Measurements from ENCODE around the gene IRF2BPL.

DNA sequence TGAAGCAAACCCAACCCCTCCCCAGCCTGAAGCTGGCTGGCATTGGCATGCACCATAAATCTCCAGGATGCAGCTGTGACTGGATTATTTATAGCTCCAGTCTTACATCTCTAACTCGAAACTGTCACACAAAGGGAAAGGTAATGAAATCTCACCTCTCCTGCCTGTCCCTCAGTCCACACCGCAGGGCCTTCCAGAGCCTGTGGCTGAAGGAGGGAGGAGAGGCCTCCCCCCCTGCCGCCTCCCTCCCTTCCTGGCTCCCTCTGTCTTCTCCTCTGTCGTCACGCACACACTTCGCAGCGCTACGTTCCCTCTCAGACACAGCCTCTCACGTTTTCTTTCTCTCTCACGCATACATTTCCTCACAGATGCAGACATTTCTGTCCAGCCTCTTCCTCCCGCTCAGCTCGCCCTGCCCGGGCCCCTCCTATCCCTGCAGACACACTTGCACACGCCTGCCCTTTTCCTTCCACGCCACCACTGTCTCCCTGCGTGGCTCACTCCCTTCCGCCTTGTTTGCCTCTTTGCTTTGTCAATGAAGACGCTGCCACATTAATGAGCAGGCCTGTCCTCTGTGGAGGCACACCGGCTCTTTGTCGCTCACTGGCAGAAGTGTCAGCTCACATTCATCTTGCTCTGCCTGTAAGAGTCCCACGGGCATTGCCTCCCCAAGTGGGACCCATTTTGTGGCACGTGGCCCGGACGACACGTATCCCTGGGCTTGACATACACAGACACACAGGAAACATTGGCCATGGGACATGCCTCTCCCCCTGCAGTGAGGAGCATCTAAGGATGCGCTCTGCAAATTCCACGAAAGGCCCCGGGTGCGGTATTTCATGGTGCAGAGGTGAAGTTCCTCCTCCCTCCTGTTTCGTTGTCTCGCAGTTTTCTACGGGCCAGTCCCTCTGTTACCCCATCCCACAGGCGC lies 27.9 kb downstream of the IRF2BPL start:
- TF ChIP-seq EZH2 (IDR thresholded peaks at IDR 0.05; ENCODE audit: borderline replicate concordance, low read depth, low read length) (no peak), MXI1 (IDR thresholded peaks at IDR 0.05; ENCODE audit: low read depth, low read length) (no peak), KLF13 (tag; IDR thresholded peaks at IDR 0.05; ENCODE audit: borderline replicate concordance, low read depth) (no peak), POLR2A (conservative IDR thresholded peaks at IDR 0.05) (no peak), STAT5B (CRISPR knock-in tag; IDR thresholded peaks at IDR 0.05) (no peak), ZNF699 (CRISPR knock-in tag; IDR thresholded peaks at IDR 0.05; ENCODE audit: insufficient replicate concordance) (no peak), RBFOX2 (IDR thresholded peaks at IDR 0.05; ENCODE audit: low read depth, low read length) (no peak)
- TF ChIP-seq, protein P1, sequence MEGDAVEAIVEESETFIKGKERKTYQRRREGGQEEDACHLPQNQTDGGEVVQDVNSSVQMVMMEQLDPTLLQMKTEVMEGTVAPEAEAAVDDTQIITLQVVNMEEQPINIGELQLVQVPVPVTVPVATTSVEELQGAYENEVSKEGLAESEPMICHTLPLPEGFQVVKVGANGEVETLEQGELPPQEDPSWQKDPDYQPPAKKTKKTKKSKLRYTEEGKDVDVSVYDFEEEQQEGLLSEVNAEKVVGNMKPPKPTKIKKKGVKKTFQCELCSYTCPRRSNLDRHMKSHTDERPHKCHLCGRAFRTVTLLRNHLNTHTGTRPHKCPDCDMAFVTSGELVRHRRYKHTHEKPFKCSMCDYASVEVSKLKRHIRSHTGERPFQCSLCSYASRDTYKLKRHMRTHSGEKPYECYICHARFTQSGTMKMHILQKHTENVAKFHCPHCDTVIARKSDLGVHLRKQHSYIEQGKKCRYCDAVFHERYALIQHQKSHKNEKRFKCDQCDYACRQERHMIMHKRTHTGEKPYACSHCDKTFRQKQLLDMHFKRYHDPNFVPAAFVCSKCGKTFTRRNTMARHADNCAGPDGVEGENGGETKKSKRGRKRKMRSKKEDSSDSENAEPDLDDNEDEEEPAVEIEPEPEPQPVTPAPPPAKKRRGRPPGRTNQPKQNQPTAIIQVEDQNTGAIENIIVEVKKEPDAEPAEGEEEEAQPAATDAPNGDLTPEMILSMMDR (IDR thresholded peaks at IDR 0.05 in 2 of 3, conservative IDR thresholded peaks at IDR 0.05 in 1 of 3; ENCODE audit: insufficient read depth in 2 of 3, low read depth in 1 of 3, low read length in 3 of 3), result no peak
- TF ChIP-seq, protein P2, sequence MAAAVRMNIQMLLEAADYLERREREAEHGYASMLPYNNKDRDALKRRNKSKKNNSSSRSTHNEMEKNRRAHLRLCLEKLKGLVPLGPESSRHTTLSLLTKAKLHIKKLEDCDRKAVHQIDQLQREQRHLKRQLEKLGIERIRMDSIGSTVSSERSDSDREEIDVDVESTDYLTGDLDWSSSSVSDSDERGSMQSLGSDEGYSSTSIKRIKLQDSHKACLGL (CRISPR knock-in tag; IDR thresholded peaks at IDR 0.05; ENCODE audit: borderline replicate concordance, poor library complexity, severe bottlenecking), result no peak
- TF ChIP-seq, protein P3, sequence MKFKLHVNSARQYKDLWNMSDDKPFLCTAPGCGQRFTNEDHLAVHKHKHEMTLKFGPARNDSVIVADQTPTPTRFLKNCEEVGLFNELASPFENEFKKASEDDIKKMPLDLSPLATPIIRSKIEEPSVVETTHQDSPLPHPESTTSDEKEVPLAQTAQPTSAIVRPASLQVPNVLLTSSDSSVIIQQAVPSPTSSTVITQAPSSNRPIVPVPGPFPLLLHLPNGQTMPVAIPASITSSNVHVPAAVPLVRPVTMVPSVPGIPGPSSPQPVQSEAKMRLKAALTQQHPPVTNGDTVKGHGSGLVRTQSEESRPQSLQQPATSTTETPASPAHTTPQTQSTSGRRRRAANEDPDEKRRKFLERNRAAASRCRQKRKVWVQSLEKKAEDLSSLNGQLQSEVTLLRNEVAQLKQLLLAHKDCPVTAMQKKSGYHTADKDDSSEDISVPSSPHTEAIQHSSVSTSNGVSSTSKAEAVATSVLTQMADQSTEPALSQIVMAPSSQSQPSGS (CRISPR knock-in tag; IDR thresholded peaks at IDR 0.05), result no peak
- TF ChIP-seq, protein P4, sequence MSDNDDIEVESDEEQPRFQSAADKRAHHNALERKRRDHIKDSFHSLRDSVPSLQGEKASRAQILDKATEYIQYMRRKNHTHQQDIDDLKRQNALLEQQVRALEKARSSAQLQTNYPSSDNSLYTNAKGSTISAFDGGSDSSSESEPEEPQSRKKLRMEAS (CRISPR knock-in tag; IDR thresholded peaks at IDR 0.05), result no peak

Data from K562 (cell line).